Esophagus squamous epithelium (tissue), 4 donors: Measurements from ENCODE around the gene CACNA2D3.

ENCODE experiments used
- CTCF ChIP-seq, 6 experiments: fragments of 450-650 bp in 4 of 6; fragments of 200-600 bp in 2 of 6; sonication (generic) in 2 of 6; IDR thresholded peaks; one replicate each; pipeline ENCODE4 v1.5.1; 2016 to 2019; ENCODE audit warnings: antibody characterized with exemption in 6 of 6, mild to moderate bottlenecking in 4 of 6, moderate library complexity in 4 of 6
- POLR2A ChIP-seq, 4 donors: fragments of 450-650 bp; IDR thresholded peaks; one replicate each; pipeline ENCODE4 v1.6.1; 2017; ENCODE audit warnings: antibody characterized with exemption in 4 of 4, mild to moderate bottlenecking in 4 of 4, moderate library complexity in 3 of 4

- no peak for TF ChIP-seq CTCF (IDR thresholded peaks at IDR 0.05)
- TF ChIP-seq POLR2A (IDR thresholded peaks at IDR 0.05), result no peak
Observed at GRCh38 chr3:54083921-54084320, 38.4 kb upstream of the CACNA2D3 start.
